Stimulated activated naive CD4-positive, alpha-beta T cell treated with Interleukin-2 at 50 U/mL for 16 hours (primary cell): ENCODE measurements around the gene APOBEC3F.
"Not testable (repeated sequence)": the region's sequence is repeated elsewhere in the genome, so short reads cannot be mapped to it uniquely, and the experiment has no call there.

Source experiments
- DNase-seq: peaks from one replicate; lab custom pipeline; 2025; lab: John Stamatoyannopoulos, UW

APOBEC3F gene

DNA sequence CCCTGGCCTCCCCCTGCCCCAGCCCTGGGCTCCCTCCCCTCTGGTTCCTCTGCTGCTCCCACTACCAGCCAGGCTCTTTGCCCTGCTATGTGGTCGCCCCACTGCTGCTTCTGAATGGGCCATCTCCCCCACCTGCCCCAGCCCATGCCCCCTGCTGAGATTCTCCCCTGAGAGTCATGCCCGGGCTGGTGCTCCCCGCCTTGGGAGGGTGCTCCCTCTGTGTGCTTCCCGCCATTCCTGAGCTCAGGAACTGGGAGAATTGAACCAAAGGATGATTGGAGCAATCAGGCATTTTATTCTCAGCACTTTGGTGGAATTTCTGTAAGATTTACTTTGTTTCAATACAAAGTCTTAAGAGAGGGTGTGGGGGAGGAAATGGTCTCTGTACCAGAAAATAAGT, 12.9 kb upstream of the APOBEC3F start:
- DNase-seq, result no peak

DNA sequence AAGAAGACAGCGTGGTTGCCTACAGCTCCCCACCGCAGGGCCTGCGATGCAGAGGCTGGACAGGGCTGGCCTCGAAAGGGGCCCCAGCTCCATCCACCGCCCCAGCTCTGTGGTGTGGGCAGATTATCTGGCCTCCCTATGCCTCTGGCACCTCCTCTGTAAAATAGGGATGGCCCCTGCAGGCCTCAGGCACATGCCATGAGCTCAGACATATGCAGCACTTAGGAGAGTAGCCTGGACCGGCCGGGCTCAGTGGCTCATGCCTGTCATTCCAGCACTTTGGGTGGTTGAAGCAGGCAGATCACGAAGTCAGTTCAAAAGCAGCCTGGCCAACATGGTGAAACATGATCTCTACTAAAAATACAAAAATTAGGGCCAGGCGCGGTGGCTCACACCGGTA, 12.4 kb upstream of the APOBEC3F start:
- no peak for DNase-seq

- DNase-seq, result no peak
These were observed 11.4 kb upstream of the APOBEC3F start for GRCh38 chr22:39029227-39029626.

GRCh38 chr22:39030705-39031104, 10.0 kb upstream of the APOBEC3F start:
- DNase-seq, result no peak

GRCh38 chr22:39031434-39032295, 9.0 kb upstream of the APOBEC3F start:
- not testable (repeated sequence) for DNase-seq

DNA sequence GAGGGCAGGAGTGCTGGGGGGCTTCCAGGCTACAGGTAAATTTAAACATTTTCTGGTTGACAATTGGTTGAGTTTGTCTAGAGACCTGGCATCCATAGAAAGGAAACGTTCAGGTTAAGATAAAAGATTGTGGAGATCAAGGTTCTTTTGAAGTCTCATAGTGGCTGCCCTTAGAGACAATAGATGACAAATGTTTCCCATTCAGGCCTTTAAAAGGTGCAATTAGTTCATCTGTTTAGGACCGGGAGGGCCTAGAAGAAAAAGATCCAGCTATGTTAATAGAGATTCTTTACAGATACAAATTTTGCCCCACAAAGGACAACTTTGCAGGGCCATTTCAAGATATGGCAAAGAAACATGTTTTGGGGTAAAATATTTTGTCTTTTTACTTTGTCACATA, 3.6 kb upstream of the APOBEC3F start:
- DNase-seq, result not testable (repeated sequence)

DNA sequence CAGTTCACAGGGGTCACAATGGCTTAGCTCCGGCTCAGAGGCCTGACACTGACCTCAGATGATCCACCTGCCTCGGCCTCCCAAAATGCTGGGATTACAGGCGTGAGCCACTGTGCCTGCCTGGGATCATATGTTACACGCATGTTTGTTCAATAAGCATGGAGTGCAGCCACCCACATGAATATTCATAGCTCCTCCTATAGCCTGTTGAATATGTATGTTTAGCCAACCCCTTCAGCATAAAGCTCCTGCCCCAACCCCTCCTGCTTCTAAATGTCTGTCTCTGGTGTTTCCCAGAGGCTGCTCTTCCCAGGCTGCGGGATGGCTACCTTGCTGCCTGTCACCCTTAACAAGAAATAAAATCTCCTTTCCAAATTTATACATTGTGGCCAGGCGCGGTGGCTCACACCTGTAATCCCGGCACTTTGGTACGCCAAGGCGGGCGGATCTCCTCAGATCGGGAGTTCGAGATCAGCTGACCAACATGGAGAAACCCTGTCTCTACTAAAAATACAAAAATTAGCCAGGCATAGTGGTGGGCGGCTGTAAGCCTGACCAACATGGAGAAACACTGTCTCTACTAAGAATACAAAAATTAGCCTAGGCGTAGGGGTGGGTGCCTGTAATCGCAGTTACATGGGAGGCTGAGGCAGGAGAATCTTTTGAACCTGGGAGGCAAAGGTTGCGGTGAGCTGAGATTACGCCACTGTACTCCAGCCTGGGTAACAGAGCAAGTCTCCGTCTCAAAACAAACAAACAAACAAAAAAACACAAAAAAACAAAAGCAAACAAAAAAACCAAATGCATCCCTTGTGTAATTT, 1.1 kb upstream of the APOBEC3F start:
- DNase-seq, result no peak

GRCh38 chr22:39040155-39040537, 518 bp upstream of the APOBEC3F start:
- DNase-seq, result not testable (repeated sequence)

GRCh38 chr22:39041908-39042307, 1.2 kb downstream of the APOBEC3F start:
- no peak for DNase-seq

GRCh38 chr22:39043063-39043462, 2.4 kb downstream of the APOBEC3F start:
- not testable (repeated sequence) for DNase-seq

DNA sequence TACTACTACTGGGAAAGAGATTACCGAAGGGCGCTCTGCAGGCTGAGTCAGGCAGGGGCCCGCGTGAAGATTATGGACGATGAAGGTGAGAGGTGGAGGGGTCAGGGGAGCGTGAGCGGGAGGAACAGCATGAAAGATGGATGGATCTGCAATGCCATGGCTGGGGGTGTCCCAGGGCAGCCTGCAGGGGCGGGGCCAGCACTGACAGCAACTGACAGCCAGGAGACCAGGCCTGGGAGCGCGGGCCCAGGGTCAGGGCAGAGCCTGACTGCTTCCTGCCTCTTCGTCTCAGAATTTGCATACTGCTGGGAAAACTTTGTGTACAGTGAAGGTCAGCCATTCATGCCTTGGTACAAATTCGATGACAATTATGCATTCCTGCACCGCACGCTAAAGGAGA, 4.5 kb downstream of the APOBEC3F start:
- DNase-seq, result not testable (repeated sequence)

DNA sequence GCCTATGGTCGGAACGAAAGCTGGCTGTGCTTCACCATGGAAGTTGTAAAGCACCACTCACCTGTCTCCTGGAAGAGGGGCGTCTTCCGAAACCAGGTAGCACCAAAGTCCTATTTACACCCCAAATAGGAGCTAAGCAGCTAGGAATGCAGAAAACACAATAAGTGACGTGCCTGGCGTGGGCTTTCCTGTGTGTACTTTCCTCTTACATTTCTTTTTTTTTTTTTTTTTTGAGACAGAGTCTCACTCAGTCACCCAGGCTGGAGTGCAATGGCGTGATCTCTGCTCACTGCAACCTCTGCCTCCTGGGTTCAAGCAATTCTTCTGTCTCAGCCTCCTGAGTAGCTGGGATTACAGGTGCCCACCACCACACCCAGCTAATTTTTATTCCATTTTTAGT, 8.8 kb downstream of the APOBEC3F start:
- not testable (repeated sequence) for DNase-seq

DNA sequence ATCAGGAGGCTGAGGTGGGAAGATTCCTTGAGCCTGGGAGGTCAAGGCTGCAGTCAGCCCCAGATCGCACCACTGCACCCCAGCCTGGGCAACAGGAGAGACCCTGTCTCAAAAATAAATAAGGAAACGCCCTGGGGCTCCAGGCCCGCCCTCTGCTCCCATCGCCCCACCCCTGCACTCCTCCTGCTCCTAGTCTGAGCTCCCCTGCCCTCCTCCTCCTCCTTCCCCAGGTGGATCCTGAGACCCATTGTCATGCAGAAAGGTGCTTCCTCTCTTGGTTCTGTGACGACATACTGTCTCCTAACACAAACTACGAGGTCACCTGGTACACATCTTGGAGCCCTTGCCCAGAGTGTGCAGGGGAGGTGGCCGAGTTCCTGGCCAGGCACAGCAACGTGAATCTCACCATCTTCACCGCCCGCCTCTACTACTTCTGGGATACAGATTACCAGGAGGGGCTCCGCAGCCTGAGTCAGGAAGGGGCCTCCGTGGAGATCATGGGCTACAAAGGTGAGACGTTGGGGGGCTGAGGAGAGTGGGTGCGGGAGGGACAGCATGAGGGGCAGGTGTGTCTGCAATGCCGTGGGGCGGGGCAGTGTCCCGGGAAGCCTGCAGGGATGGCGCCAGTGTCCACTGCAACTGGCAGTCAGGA, 11.3 kb downstream of the APOBEC3F start:
- DNase-seq, result not testable (repeated sequence)

DNA sequence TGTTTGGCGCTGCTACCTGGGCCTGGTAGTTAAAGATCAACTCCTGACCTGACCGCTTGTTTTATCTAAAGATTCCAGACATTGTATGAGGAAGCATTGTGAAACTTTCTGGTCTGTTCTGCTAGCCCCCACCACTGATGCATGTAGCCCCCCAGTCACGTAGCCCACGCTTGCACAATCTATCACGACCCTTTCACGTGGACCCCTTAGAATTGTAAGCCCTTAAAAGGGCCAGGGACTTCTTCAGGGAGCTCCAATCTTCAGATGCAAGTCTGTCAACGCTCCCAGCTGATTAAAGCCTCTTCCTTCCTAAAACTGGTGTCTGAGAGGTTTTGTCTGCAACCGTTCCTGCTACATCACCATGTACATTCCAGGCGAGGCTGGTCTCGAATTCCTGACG, 15.0 kb downstream of the APOBEC3F start:
- DNase-seq, result no peak

DNA sequence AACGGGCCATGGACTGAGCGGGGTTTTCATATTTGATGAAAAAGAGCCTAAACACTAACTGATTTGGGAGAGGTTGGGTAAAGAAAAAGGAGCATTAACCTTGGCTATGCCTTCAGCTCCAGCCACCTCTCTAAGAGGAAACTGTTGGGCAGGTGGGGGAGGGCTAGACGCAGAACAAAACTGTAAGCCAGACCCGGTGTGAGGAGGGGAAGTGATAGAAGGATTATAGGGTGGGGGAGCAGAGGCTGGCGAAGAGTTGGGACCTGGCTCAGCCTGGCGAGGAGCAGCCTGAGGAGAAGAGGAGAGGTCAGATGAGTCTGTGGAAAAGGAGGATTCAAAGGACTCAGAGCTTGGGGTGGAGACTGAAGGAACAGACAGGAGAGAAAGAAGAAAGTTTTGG, 20.6 kb downstream of the APOBEC3F start:
- not testable (repeated sequence) for DNase-seq

- DNase-seq, result not testable (repeated sequence)
These were observed 21.3 kb downstream of the APOBEC3F start for GRCh38 chr22:39061951-39062350.

DNA sequence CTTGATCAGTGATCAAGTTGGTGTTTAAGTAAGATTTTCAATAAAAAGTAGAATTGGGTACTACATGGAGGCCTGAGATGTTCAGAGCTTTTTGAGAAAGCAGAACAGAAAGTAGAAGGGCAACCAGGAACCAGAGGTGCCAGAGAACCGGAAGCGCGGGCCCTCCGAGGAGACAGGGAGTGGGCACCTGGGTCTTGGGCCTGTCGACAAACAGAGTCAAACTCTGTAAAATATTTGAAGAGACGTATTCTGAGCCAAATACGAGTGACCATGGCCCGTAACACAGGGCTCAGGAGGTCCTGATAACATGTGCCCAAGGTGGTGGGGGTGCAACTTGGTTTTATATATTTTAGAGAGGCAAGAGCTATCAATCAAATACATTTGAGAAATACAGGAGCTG, 23.2 kb downstream of the APOBEC3F start:
- not testable (repeated sequence) for DNase-seq

DNA sequence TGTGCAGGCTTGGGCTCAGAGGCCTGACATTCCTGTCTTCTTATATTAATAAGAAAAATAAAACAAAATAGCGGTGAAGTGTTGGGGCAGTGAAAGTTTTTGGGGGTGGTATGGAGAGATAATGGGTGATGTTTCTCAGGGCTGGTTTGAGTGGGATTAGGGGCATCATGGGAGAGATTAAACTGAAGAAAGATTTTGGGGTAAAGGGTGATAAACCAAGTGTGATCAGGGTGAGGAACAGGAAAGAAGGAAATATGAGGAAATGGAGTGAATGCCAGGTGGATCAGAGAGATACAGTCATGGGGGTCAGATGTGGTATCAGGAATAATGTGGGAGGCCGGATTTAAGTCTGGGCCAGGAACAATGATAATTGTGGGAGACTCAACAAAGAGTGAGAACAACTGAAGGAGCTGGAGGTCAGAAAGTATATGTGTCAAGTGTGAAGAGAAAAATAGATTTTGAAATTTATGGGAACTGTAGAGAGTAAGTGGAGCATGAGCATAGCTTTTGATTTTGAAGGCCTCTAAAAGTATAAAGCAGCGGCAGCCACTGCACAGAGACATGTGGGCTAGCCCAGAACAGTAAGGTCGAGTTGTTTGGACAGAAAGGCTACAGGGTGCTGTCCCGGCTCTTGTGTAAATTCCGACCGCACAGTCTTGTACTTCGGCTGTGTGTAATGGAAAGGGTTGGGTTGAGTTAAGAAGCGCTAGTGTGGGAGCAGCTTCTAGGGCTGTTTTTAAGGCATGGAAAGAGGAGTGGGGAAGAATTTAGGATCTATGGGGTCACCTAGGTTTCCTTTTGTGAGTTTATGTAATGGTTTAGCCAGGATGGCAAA, 26.0 kb downstream of the APOBEC3F start:
- DNase-seq, result not testable (repeated sequence)

GRCh38 chr22:39068033-39068785, 27.5 kb downstream of the APOBEC3F start:
- no peak for DNase-seq

- no peak for DNase-seq
These were observed 29.5 kb downstream of the APOBEC3F start for GRCh38 chr22:39070186-39070585.

DNA sequence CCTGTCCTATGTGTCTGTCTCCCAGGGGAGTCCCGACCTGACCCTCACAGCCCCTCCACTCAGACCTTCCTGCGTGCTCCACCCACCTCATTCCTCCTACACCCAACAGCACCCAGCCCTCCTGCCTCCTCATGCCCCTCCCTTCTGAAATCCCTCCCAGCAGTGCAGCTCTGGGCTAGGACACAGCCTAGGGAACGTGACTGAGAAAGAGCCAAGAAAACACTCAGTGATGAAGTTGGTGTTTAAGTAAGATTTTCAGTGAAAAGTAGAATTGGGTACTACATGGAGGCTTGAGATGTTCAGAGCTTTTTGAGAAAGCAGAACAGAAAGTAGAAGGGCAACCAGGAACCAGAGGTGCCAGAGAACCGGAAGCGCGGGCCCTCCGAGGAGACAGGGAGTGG, 31.9 kb downstream of the APOBEC3F start:
- not testable (repeated sequence) for DNase-seq
